HEK293 (cell line): ENCODE results near the gene GTPBP10.

Experiments
- CTCF ChIA-PET: fragments of 350-600 bp; formaldehyde crosslinking; extraction: SDS; loops from one replicate; lab custom pipeline; 2021; ENCODE audit warnings: antibody characterized with exemption; lab: Yijun Ruan, JAX
- POLR2A ChIA-PET: fragments of 300-600 bp; formaldehyde crosslinking; extraction: SDS; loops from one replicate; lab custom pipeline; 2020; ENCODE audit warnings: antibody characterized with exemption, inconsistent platforms; lab: Yijun Ruan, JAX
- H3K27ac ChIP-seq: fragments of 200-500 bp; sonication (Bioruptor generic); 2 replicates; pipeline ENCODE4 v1.5.1; 2014; ENCODE audit warnings: low read depth, low read length, control low read depth, inconsistent platforms; ENCODE audit errors: extremely low read depth
- H3K36me3 ChIP-seq, 2 experiments: fragments of 200-500 bp in 1 of 2; sonication (Bioruptor generic) in 1 of 2; 1 replicate in 1 of 2; 2 replicates in 1 of 2; pipeline ENCODE4 v1.5.1; 2014 to 2017; ENCODE audit warnings: inconsistent platforms in 2 of 2, low read length in 2 of 2; ENCODE audit not compliant: control insufficient read depth in 2 of 2, insufficient read depth in 1 of 2
- H3K4me1 ChIP-seq: fragments of 200-500 bp; sonication (Bioruptor generic); 2 replicates; pipeline ENCODE4 v1.5.1; 2014; ENCODE audit warnings: mild to moderate bottlenecking, low read length, inconsistent platforms; ENCODE audit not compliant: control insufficient read depth, insufficient read depth
- H3K4me3 ChIP-seq: 2 replicates; pipeline ENCODE4 v1.5.1; 2011; ENCODE audit warnings: low read depth, mild to moderate bottlenecking, control low read depth, low read length, moderate library complexity
- H3K9me3 ChIP-seq: fragments of 200-500 bp; sonication (Bioruptor generic); 2 replicates; pipeline ENCODE4 v1.5.1; 2014; ENCODE audit warnings: low read depth, low read length, inconsistent platforms; ENCODE audit not compliant: control insufficient read depth, insufficient read depth
- BCL11B ChIP-seq: fragments of 450-650 bp; formaldehyde crosslinking; IDR thresholded peaks from 2 replicates; pipeline ENCODE4 v1.5.1; 2016; ENCODE audit warnings: low read depth, missing biosample characterization, missing genetic modification characterization
- HIC1 ChIP-seq: fragments of 450-650 bp; formaldehyde crosslinking; IDR thresholded peaks from 2 replicates; pipeline ENCODE4 v1.5.1; 2016; ENCODE audit warnings: missing biosample characterization, missing genetic modification characterization
- KLF16 ChIP-seq: fragments of 450-650 bp; formaldehyde crosslinking; IDR thresholded peaks from 2 replicates; pipeline ENCODE4 v1.5.1; 2017; ENCODE audit warnings: missing biosample characterization, missing genetic modification characterization
- PRDM4 ChIP-seq: fragments of 450-650 bp; formaldehyde crosslinking; IDR thresholded peaks from 2 replicates; pipeline ENCODE4 v1.5.1; 2017; ENCODE audit warnings: missing biosample characterization, missing genetic modification characterization
- RBAK ChIP-seq: fragments of 450-650 bp; formaldehyde crosslinking; IDR thresholded peaks from 2 replicates; pipeline ENCODE4 v1.5.1; 2016; ENCODE audit warnings: missing biosample characterization, missing genetic modification characterization
- REST ChIP-seq: fragments of 450-650 bp; formaldehyde crosslinking; IDR thresholded peaks from 2 replicates; pipeline ENCODE4 v1.5.1; 2016; ENCODE audit warnings: missing biosample characterization, missing genetic modification characterization
- SALL2 ChIP-seq: fragments of 450-650 bp; formaldehyde crosslinking; IDR thresholded peaks from 2 replicates; pipeline ENCODE4 v1.5.0; 2017; ENCODE audit warnings: missing biosample characterization, mild to moderate bottlenecking, missing genetic modification characterization, borderline replicate concordance
- SCRT2 ChIP-seq: fragments of 450-650 bp; formaldehyde crosslinking; IDR thresholded peaks from 2 replicates; pipeline ENCODE4 v1.5.1; 2016; ENCODE audit warnings: missing biosample characterization, missing genetic modification characterization
- ZBTB49 ChIP-seq: fragments of 450-650 bp; formaldehyde crosslinking; IDR thresholded peaks from 2 replicates; pipeline ENCODE4 v1.5.1; 2016; ENCODE audit warnings: missing biosample characterization, missing genetic modification characterization, low read depth
- ZNF132 ChIP-seq: fragments of 450-650 bp; formaldehyde crosslinking; IDR thresholded peaks from 2 replicates; pipeline ENCODE4 v1.5.1; 2017; ENCODE audit warnings: missing biosample characterization, missing genetic modification characterization, borderline replicate concordance
- ZNF140 ChIP-seq: fragments of 450-650 bp; formaldehyde crosslinking; IDR thresholded peaks from 2 replicates; pipeline ENCODE4 v1.5.1; 2016; ENCODE audit warnings: missing biosample characterization, missing genetic modification characterization
- ZNF221 ChIP-seq: fragments of 450-650 bp; formaldehyde crosslinking; IDR thresholded peaks from 2 replicates; pipeline ENCODE4 v1.5.1; 2017; ENCODE audit warnings: missing biosample characterization, missing genetic modification characterization, borderline replicate concordance
- ZNF23 ChIP-seq: fragments of 450-650 bp; formaldehyde crosslinking; IDR thresholded peaks from 2 replicates; pipeline ENCODE4 v1.5.1; 2016; ENCODE audit warnings: missing biosample characterization, missing genetic modification characterization, borderline replicate concordance
- ZNF24 ChIP-seq: fragments of 450-650 bp; formaldehyde crosslinking; IDR thresholded peaks from 2 replicates; pipeline ENCODE4 v1.5.1; 2016; ENCODE audit warnings: missing biosample characterization, missing genetic modification characterization
- ZNF292 ChIP-seq: fragments of 450-650 bp; formaldehyde crosslinking; IDR thresholded peaks from 2 replicates; pipeline ENCODE4 v1.5.1; 2016; ENCODE audit warnings: low read depth, missing biosample characterization, missing genetic modification characterization, borderline replicate concordance
- ZNF366 ChIP-seq: fragments of 450-650 bp; formaldehyde crosslinking; conservative IDR thresholded peaks from 2 replicates; pipeline ENCODE4 v1.5.1; 2016; ENCODE audit warnings: missing biosample characterization, missing genetic modification characterization
- ZNF394 ChIP-seq: fragments of 450-650 bp; formaldehyde crosslinking; IDR thresholded peaks from 2 replicates; pipeline ENCODE4 v1.5.1; 2016; ENCODE audit warnings: missing biosample characterization, missing genetic modification characterization, mild to moderate bottlenecking, moderate library complexity, borderline replicate concordance
- ZNF558 ChIP-seq: fragments of 450-650 bp; formaldehyde crosslinking; IDR thresholded peaks from 2 replicates; pipeline ENCODE4 v1.5.1; 2016; ENCODE audit warnings: missing biosample characterization, missing genetic modification characterization
- ZNF623 ChIP-seq: fragments of 450-650 bp; formaldehyde crosslinking; IDR thresholded peaks from 2 replicates; pipeline ENCODE4 v1.5.1; 2016; ENCODE audit warnings: missing biosample characterization, missing genetic modification characterization
- ZNF692 ChIP-seq: fragments of 450-650 bp; formaldehyde crosslinking; IDR thresholded peaks from 2 replicates; pipeline ENCODE4 v1.5.1; 2016; ENCODE audit warnings: missing biosample characterization, missing genetic modification characterization
- ZNF76 ChIP-seq: fragments of 450-650 bp; formaldehyde crosslinking; IDR thresholded peaks from 2 replicates; pipeline ENCODE4; 2016; ENCODE audit warnings: low read depth, missing biosample characterization, missing genetic modification characterization, borderline replicate concordance
- ZSCAN4 ChIP-seq: fragments of 450-650 bp; formaldehyde crosslinking; IDR thresholded peaks from 2 replicates; pipeline ENCODE4 v1.5.1; 2017; ENCODE audit warnings: missing biosample characterization, missing genetic modification characterization

GTPBP10 gene

GRCh38 chr7:90424720-90425119 lies 78.2 kb downstream of the GTPBP10 start:
- Histone ChIP-seq H3K9me3 (no peaks in the 10 kb centered on the region), H3K27ac (no peak overlapping the region), H3K4me1 (no peaks in the 10 kb centered on the region), H3K4me3 (no peak overlapping the region), H3K36me3 (no peaks in the 10 kb centered on the region)
- TF ChIP-seq ZSCAN4 (tag by site-specific recombination) = no peak
- TF ChIP-seq SCRT2 = no peak
- no peak for TF ChIP-seq SALL2 (tag by site-specific recombination)
- no peak for TF ChIP-seq ZNF140
- no peak for TF ChIP-seq PRDM4
- no peak for TF ChIP-seq ZNF366 (tag by site-specific recombination)
- ChIA-PET POLR2A (no interaction called here), CTCF (no interaction called here)

GRCh38 chr7:90425376-90425775 lies 78.9 kb downstream of the GTPBP10 start:
- Histone ChIP-seq H3K4me1 (no peaks in the 10 kb centered on the region), H3K36me3 (no peaks in the 10 kb centered on the region), H3K4me3 (no peak overlapping the region), H3K27ac (no peak overlapping the region), H3K9me3 (no peaks in the 10 kb centered on the region)
- POLR2A ChIA-PET = no interaction called here
- CTCF ChIA-PET = no interaction called here
- TF ChIP-seq REST (tag by site-specific recombination) (no peak), ZNF292 (tag by site-specific recombination) (no peak), ZNF221 (tag by site-specific recombination) (no peak), ZNF394 (tag by site-specific recombination) (no peak), BCL11B (no peak), ZNF692 (tag by site-specific recombination) (no peak), ZNF76 (no peak), ZNF23 (tag by site-specific recombination) (no peak), ZNF132 (tag by site-specific recombination) (no peak), ZBTB49 (tag by site-specific recombination) (no peak), RBAK (no peak), ZNF24 (no peak), KLF16 (no peak), HIC1 (tag by site-specific recombination) (no peak), ZNF623 (tag by site-specific recombination) (no peak), ZNF558 (no peak)
